Measurements from ENCODE around the gene BRD1. TPM values are rescaled to one million over a fixed set of nuclear protein-coding genes. Genes with fewer than 3 reads are reported as not detected.
"Not testable (repeated sequence)": the region's sequence is repeated elsewhere in the genome, so short reads cannot be mapped to it uniquely, and the experiment has no call there.

BRD1 gene
- total RNA-seq, 2 experiments from 2014 or later, result 56.7 to 56.9 TPM

- peak overlapping the region; percentile 90 for H3K27ac Mint-ChIP-seq
- peak; percentile 71 for DNase-seq
- peaks cover 26% of the 10 kb centered on the region for H3K4me1 Mint-ChIP-seq
- ATAC-seq (ENCODE audit: low read depth), result peak; percentile 31
- H3K27me3 Mint-ChIP-seq, result no peaks in the 10 kb centered on the region
- peaks cover 28% of the 10 kb centered on the region for H3K36me3 Mint-ChIP-seq
- POLR2A ChIA-PET, result interaction anchor here (0.5 to 2.4 kb wide), 12 partner anchors 9 to 285 kb away, joined by 3 to 27 read pairs (median 4); partner anchors contain the start of genes ALG12 and CRELD2
- H3K4me3 Mint-ChIP-seq, result peak overlapping the region; percentile 87
- H3K9me3 Mint-ChIP-seq, result peaks cover 1% of the 10 kb centered on the region
These were observed 936 bp downstream of the BRD1 start for GRCh38 chr22:49826603-49827270.

GRCh38 chr22:49825944-49826602, 1.6 kb downstream of the BRD1 start:
- peaks cover 26% of the 10 kb centered on the region for H3K4me1 Mint-ChIP-seq
- H3K27me3 Mint-ChIP-seq, result no peaks in the 10 kb centered on the region
- peak; percentile 68 for DNase-seq
- peak overlapping the region; percentile 87 for H3K4me3 Mint-ChIP-seq
- H3K9me3 Mint-ChIP-seq, result peaks cover 1% of the 10 kb centered on the region
- peaks cover 28% of the 10 kb centered on the region for H3K36me3 Mint-ChIP-seq
- POLR2A ChIA-PET, result interaction anchor here (0.6 to 2.4 kb wide), 15 partner anchors 8 to 286 kb away, joined by 3 to 27 read pairs (median 4); partner anchors contain the start of genes ALG12 and CRELD2
- peak overlapping the region; percentile 90 for H3K27ac Mint-ChIP-seq
- ATAC-seq (ENCODE audit: low read depth), result peak; percentile 70

GRCh38 chr22:49825436-49825835, 2.2 kb downstream of the BRD1 start:
- ATAC-seq (ENCODE audit: low read depth) (no peak), DNase-seq (no peak)
- POLR2A ChIA-PET, result interaction anchor here (0.8 to 2.4 kb wide), 11 partner anchors 10 to 287 kb away, joined by 3 to 27 read pairs (median 5); partner anchors contain the start of genes ALG12 and CRELD2
- peaks cover 29% of the 10 kb centered on the region for H3K36me3 Mint-ChIP-seq
- peaks cover 26% of the 10 kb centered on the region for H3K4me1 Mint-ChIP-seq
- peak overlapping the region; percentile 87 for H3K4me3 Mint-ChIP-seq
- H3K27ac Mint-ChIP-seq, result peak overlapping the region; percentile 90
- peaks cover 1% of the 10 kb centered on the region for H3K9me3 Mint-ChIP-seq
- H3K27me3 Mint-ChIP-seq, result no peaks in the 10 kb centered on the region

- Mint-ChIP-seq H3K4me3 (peak overlapping the region; percentile 87), H3K9me3 (peaks cover 1% of the 10 kb centered on the region), H3K4me1 (peaks cover 26% of the 10 kb centered on the region), H3K27me3 (no peaks in the 10 kb centered on the region), H3K27ac (no peak overlapping the region), H3K36me3 (peaks cover 32% of the 10 kb centered on the region)
- DNase-seq, result no peak
- ATAC-seq (ENCODE audit: low read depth), result no peak
- POLR2A ChIA-PET, result interaction anchor here (1.7 to 2.4 kb wide), 5 partner anchors 14 to 287 kb away, joined by 3 to 27 read pairs (median 4); no protein-coding TSS in a partner anchor
These were observed 2.7 kb downstream of the BRD1 start for GRCh38 chr22:49824936-49825335.

- H3K27me3 Mint-ChIP-seq, result no peaks in the 10 kb centered on the region
- POLR2A ChIA-PET, result interaction anchor here (2.0 kb wide), 1 partner anchor 111 kb away, joined by 4 read pairs; no protein-coding TSS in a partner anchor
- peak overlapping the region; percentile 87 for H3K4me3 Mint-ChIP-seq
- H3K9me3 Mint-ChIP-seq, result no peaks in the 10 kb centered on the region
- no peak for ATAC-seq (ENCODE audit: low read depth)
- DNase-seq, result no peak
- H3K27ac Mint-ChIP-seq, result no peak overlapping the region
- peaks cover 21% of the 10 kb centered on the region for H3K4me1 Mint-ChIP-seq
- peaks cover 28% of the 10 kb centered on the region for H3K36me3 Mint-ChIP-seq
These were observed 3.3 kb downstream of the BRD1 start for GRCh38 chr22:49824185-49824925.

- POLR2A ChIA-PET, result no interaction called here
- no peak for DNase-seq
- H3K27ac Mint-ChIP-seq, result no peak overlapping the region
- H3K4me3 Mint-ChIP-seq, result no peak overlapping the region
- no peak for ATAC-seq (ENCODE audit: low read depth)
- H3K9me3 Mint-ChIP-seq, result no peaks in the 10 kb centered on the region
- peaks cover 32% of the 10 kb centered on the region for H3K36me3 Mint-ChIP-seq
- H3K27me3 Mint-ChIP-seq, result no peaks in the 10 kb centered on the region
- peaks cover 21% of the 10 kb centered on the region for H3K4me1 Mint-ChIP-seq
These were observed 4.2 kb downstream of the BRD1 start for GRCh38 chr22:49823289-49824045.

- H3K27ac Mint-ChIP-seq; ATAC-seq (ENCODE audit: low read depth); DNase-seq; H3K27me3 Mint-ChIP-seq; H3K9me3 Mint-ChIP-seq; H3K4me3 Mint-ChIP-seq: not testable (repeated sequence)
- Mint-ChIP-seq H3K36me3 (peaks cover 46% of the 10 kb centered on the region), H3K4me1 (peaks cover 31% of the 10 kb centered on the region)
- POLR2A ChIA-PET, result interaction anchor here (1.2 kb wide), 1 partner anchor 30 kb away, joined by 3 read pairs; no protein-coding TSS in a partner anchor
These were observed 5.9 kb downstream of the BRD1 start for GRCh38 chr22:49821741-49822140.

- H3K4me3 Mint-ChIP-seq, result no peak overlapping the region
- peak overlapping the region; percentile 25 for H3K27ac Mint-ChIP-seq
- POLR2A ChIA-PET, result interaction anchor here (0.7 kb wide), 1 partner anchor 368 kb away, joined by 3 read pairs; no protein-coding TSS in a partner anchor
- H3K36me3 Mint-ChIP-seq, result peaks cover 46% of the 10 kb centered on the region
- no peak for ATAC-seq (ENCODE audit: low read depth)
- no peaks in the 10 kb centered on the region for H3K9me3 Mint-ChIP-seq
- H3K27me3 Mint-ChIP-seq, result no peaks in the 10 kb centered on the region
- peaks cover 33% of the 10 kb centered on the region for H3K4me1 Mint-ChIP-seq
- no peak for DNase-seq
These were observed 6.7 kb downstream of the BRD1 start for GRCh38 chr22:49820984-49821383.

- Mint-ChIP-seq H3K27ac (no peak overlapping the region), H3K9me3 (no peaks in the 10 kb centered on the region), H3K4me1 (peaks cover 14% of the 10 kb centered on the region), H3K36me3 (peaks cover 34% of the 10 kb centered on the region), H3K27me3 (no peaks in the 10 kb centered on the region), H3K4me3 (no peak overlapping the region)
- POLR2A ChIA-PET, result interaction anchor here (1.1 kb wide), 1 partner anchor 9 kb away, joined by 3 read pairs; no protein-coding TSS in a partner anchor
- DNase-seq, result no peak
- ATAC-seq (ENCODE audit: low read depth), result no peak
These were observed 10.3 kb downstream of the BRD1 start for GRCh38 chr22:49817359-49817758.

GRCh38 chr22:49815641-49816091, 12.0 kb downstream of the BRD1 start:
- H3K4me1 Mint-ChIP-seq, result peaks cover 24% of the 10 kb centered on the region
- no peak overlapping the region for H3K4me3 Mint-ChIP-seq
- no peaks in the 10 kb centered on the region for H3K27me3 Mint-ChIP-seq
- H3K36me3 Mint-ChIP-seq, result peaks cover 40% of the 10 kb centered on the region
- H3K27ac Mint-ChIP-seq, result no peak overlapping the region
- no peak for DNase-seq
- POLR2A ChIA-PET, result interaction anchor here (1.3 kb wide), 1 partner anchor 10 kb away, joined by 3 read pairs; no protein-coding TSS in a partner anchor
- peak; percentile 33 for ATAC-seq (ENCODE audit: low read depth)
- H3K9me3 Mint-ChIP-seq, result no peaks in the 10 kb centered on the region

- DNase-seq, result no peak
- Mint-ChIP-seq H3K9me3 (no peaks in the 10 kb centered on the region), H3K36me3 (peaks cover 39% of the 10 kb centered on the region), H3K4me3 (no peak overlapping the region), H3K4me1 (peaks cover 28% of the 10 kb centered on the region), H3K27ac (no peak overlapping the region), H3K27me3 (no peaks in the 10 kb centered on the region)
- no peak for ATAC-seq (ENCODE audit: low read depth)
- POLR2A ChIA-PET, result interaction anchor here (0.7 to 1.3 kb wide), 2 partner anchors 11 to 711 kb away, joined by 3 read pairs; partner anchors contain the start of gene SCO2
These were observed 12.8 kb downstream of the BRD1 start for GRCh38 chr22:49814856-49815255.

- peaks cover 38% of the 10 kb centered on the region for H3K36me3 Mint-ChIP-seq
- POLR2A ChIA-PET, result interaction anchor here (0.7 to 1.3 kb wide), 2 partner anchors 12 to 711 kb away, joined by 3 to 4 read pairs; partner anchors contain the start of gene SCO2
- peaks cover 30% of the 10 kb centered on the region for H3K4me1 Mint-ChIP-seq
- H3K4me3 Mint-ChIP-seq, result no peak overlapping the region
- no peak for ATAC-seq (ENCODE audit: low read depth)
- H3K9me3 Mint-ChIP-seq, result no peaks in the 10 kb centered on the region
- no peaks in the 10 kb centered on the region for H3K27me3 Mint-ChIP-seq
- no peak overlapping the region for H3K27ac Mint-ChIP-seq
- DNase-seq, result no peak
These were observed 13.4 kb downstream of the BRD1 start for GRCh38 chr22:49814164-49814686.

Measured in activated naive CD8-positive, alpha-beta T cell treated with anti-CD3 and anti-CD28 coated beads, Interleukin-2, amount 10 ng/mL, durations not matched to agents 7 days and 5 days (primary cell).